Neural progenitor cell (in vitro differentiated cells): Measurements from ENCODE around the gene SHROOM3. TPM values are rescaled to one million over a fixed set of nuclear protein-coding genes. Genes with fewer than 3 reads are reported as not detected.
"Not testable (repeated sequence)": the region's sequence is repeated elsewhere in the genome, so short reads cannot be mapped to it uniquely, and the experiment has no call there.

Experiments
- DNase-seq: peaks from one replicate; pipeline ENCODE4 v3.0.0-alpha.2; 2016; ENCODE audit warnings: low spot score
- H2AFZ ChIP-seq: fragments of 200-600 bp; sonication (generic); replicated peaks from 2 replicates; pipeline ENCODE4 v1.6.1; 2016; ENCODE audit warnings: antibody characterized with exemption
- H3F3A ChIP-seq: fragments of 200-600 bp; sonication (generic); 2 replicates; pipeline ENCODE4 v1.6.1; 2016; ENCODE audit warnings: antibody characterized with exemption, low read depth
- H3K27ac ChIP-seq: fragments of 200-600 bp; sonication (generic); 2 replicates; pipeline ENCODE4 v1.5.1; 2016; ENCODE audit warnings: mild to moderate bottlenecking
- H3K27me3 ChIP-seq: fragments of 200-600 bp; sonication (generic); 2 replicates; pipeline ENCODE4 v1.6.1; 2016; ENCODE audit warnings: mild to moderate bottlenecking, moderate library complexity
- H3K36me3 ChIP-seq: fragments of 200-600 bp; sonication (generic); 2 replicates; pipeline ENCODE4 v1.5.1; 2016
- H3K4me1 ChIP-seq: fragments of 200-600 bp; sonication (generic); 2 replicates; pipeline ENCODE4 v1.6.1; 2016; ENCODE audit warnings: mixed run types
- H3K4me2 ChIP-seq: fragments of 200-600 bp; sonication (generic); 2 replicates; pipeline ENCODE4 v1.6.1; 2016
- H3K4me3 ChIP-seq: fragments of 200-600 bp; sonication (generic); 2 replicates; pipeline ENCODE4 v1.5.1; 2016
- H3K79me2 ChIP-seq: fragments of 200-600 bp; sonication (generic); 2 replicates; pipeline ENCODE4 v1.6.1; 2016; ENCODE audit warnings: low read depth
- H3K9ac ChIP-seq: fragments of 200-600 bp; sonication (generic); 2 replicates; pipeline ENCODE4 v1.6.1; 2016
- H3K9me3 ChIP-seq: fragments of 200-600 bp; sonication (generic); 2 replicates; pipeline ENCODE4 v1.5.1; 2016; ENCODE audit warnings: low read depth
- H4K20me1 ChIP-seq: fragments of 200-600 bp; sonication (generic); 2 replicates; pipeline ENCODE4 v1.6.1; 2016; ENCODE audit warnings: low read depth
- H3K27ac Mint-ChIP-seq: 3 replicates; pipeline ENCODE4 v1.8.0; 2021; ENCODE audit warnings: mixed read lengths
- H3K27me3 Mint-ChIP-seq: 2 replicates; pipeline ENCODE4 v1.8.0; 2022; ENCODE audit warnings: low read depth, mild to moderate bottlenecking, inconsistent platforms, moderate library complexity, mixed read lengths; ENCODE audit not compliant: insufficient read depth
- H3K36me3 Mint-ChIP-seq: 3 replicates; pipeline ENCODE4 v1.8.0; 2021; ENCODE audit warnings: mixed read lengths
- H3K4me1 Mint-ChIP-seq: 3 replicates; pipeline ENCODE4 v1.8.0; 2021; ENCODE audit warnings: mixed read lengths
- H3K4me3 Mint-ChIP-seq: 3 replicates; pipeline ENCODE4 v1.8.0; 2021; ENCODE audit warnings: mild to moderate bottlenecking, moderate library complexity, mixed read lengths
- H3K9me3 Mint-ChIP-seq: 3 replicates; pipeline ENCODE4 v1.8.0; 2020; ENCODE audit warnings: mixed read lengths
- EZH2 ChIP-seq: fragments of 200-600 bp; sonication (generic); IDR thresholded peaks from 2 replicates; pipeline ENCODE4 v1.6.1; 2017; ENCODE audit warnings: antibody characterized with exemption, mild to moderate bottlenecking, moderate library complexity
- EZH2phosphoT487 ChIP-seq: fragments of 200-600 bp; sonication (generic); IDR thresholded peaks from 2 replicates; pipeline ENCODE4 v1.6.1; 2017; ENCODE audit warnings: antibody characterized with exemption
- total RNA-seq: library from RNA; depleted of rRNA; stranded (reverse); fragments of >200 nt; gene quantifications from 2 replicates; pipeline ENCODE4 v1.2.3, GENCODE V29; 2015; ENCODE audit warnings: low replicate concordance
- TF ChIP-seq, protein P1 (sequence below): fragments of 200-600 bp; sonication (generic); IDR thresholded peaks from 2 replicates; pipeline ENCODE4 v1.5.1; 2017; ENCODE audit warnings: antibody characterized with exemption, mild to moderate bottlenecking

SHROOM3 gene
- total RNA-seq, 1 donor from 2014 or later, result 36.6 TPM

DNA sequence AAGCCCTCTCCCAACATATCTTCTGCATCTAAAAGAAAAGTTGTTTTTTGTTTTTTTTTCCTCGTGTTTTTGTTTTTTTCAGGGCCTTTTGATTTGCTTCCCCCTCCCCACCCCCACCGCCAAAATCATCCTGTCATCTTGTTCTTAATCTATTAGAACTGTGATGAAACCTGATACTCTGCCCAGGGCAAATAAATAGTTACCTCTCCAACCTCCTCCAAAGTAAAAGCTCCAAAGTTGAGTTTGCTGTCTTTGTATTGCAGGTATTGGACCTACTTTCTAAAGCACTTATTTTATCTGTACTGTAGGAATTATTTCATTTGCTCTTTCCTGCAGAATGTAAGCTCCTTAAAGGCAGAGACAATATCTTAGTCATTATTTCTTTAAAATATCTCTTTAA lies 290.0 kb downstream of the SHROOM3 start:
- H3K4me1 Mint-ChIP-seq, result peaks cover 50% of the 10 kb centered on the region
- peaks cover 3% of the 10 kb centered on the region for H3K27me3 Mint-ChIP-seq

DNA sequence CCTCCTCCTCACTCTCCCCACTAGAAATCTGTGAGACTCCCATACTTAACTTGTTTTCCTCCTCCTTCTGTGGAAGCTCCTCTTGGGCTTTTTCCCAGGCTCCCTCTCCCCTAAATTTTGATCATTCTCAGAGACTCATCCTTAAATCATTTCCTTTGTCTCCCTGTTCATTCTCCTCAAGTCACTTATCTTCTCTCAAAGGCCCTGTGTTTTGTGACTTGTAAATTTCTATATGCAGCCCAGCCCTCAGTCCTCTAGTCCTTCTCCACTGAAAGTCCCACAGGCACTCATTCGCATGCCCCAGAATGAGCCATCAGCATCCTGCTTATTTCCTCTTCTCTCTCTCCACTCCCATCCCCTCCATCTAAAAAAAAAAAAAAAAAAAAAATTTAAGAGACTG lies 291.1 kb downstream of the SHROOM3 start:
- H3K9me3 ChIP-seq, result no peaks in the 10 kb centered on the region
- no peak overlapping the region for H2AFZ ChIP-seq
- no peak for DNase-seq
- TF ChIP-seq EZH2 (no peak), EZH2phosphoT487 (no peak)
- TF ChIP-seq, protein P1, sequence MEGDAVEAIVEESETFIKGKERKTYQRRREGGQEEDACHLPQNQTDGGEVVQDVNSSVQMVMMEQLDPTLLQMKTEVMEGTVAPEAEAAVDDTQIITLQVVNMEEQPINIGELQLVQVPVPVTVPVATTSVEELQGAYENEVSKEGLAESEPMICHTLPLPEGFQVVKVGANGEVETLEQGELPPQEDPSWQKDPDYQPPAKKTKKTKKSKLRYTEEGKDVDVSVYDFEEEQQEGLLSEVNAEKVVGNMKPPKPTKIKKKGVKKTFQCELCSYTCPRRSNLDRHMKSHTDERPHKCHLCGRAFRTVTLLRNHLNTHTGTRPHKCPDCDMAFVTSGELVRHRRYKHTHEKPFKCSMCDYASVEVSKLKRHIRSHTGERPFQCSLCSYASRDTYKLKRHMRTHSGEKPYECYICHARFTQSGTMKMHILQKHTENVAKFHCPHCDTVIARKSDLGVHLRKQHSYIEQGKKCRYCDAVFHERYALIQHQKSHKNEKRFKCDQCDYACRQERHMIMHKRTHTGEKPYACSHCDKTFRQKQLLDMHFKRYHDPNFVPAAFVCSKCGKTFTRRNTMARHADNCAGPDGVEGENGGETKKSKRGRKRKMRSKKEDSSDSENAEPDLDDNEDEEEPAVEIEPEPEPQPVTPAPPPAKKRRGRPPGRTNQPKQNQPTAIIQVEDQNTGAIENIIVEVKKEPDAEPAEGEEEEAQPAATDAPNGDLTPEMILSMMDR, result no peak
- H3K27ac ChIP-seq, result no peak overlapping the region
- no peak overlapping the region for H3K4me3 ChIP-seq
- Mint-ChIP-seq H3K4me3 (no peak overlapping the region), H3K9me3 (no peaks in the 10 kb centered on the region), H3K36me3 (peaks cover 35% of the 10 kb centered on the region), H3K27me3 (peaks cover 3% of the 10 kb centered on the region), H3K4me1 (peaks cover 54% of the 10 kb centered on the region), H3K27ac (peak overlapping the region; percentile 18)
- peaks cover 25% of the 10 kb centered on the region for H3K4me1 ChIP-seq
- H3K9ac ChIP-seq, result no peak overlapping the region
- no peaks in the 10 kb centered on the region for H3K27me3 ChIP-seq
- H3K4me2 ChIP-seq, result no peak overlapping the region
- peaks cover 6% of the 10 kb centered on the region for H4K20me1 ChIP-seq
- H3K36me3 ChIP-seq, result no peaks in the 10 kb centered on the region
- H3K79me2 ChIP-seq, result peaks cover 36% of the 10 kb centered on the region
- H3F3A ChIP-seq, result no peaks in the 10 kb centered on the region

More for the DNA sequence above, 290.0 kb downstream of the SHROOM3 start:
- Histone ChIP-seq H3K27me3 (no peaks in the 10 kb centered on the region), H3K9ac (no peak overlapping the region), H3K9me3 (no peaks in the 10 kb centered on the region), H3F3A (no peaks in the 10 kb centered on the region), H3K36me3 (no peaks in the 10 kb centered on the region), H3K79me2 (peaks cover 43% of the 10 kb centered on the region), H3K27ac (no peak overlapping the region), H3K4me1 (peaks cover 25% of the 10 kb centered on the region), H3K4me2 (no peak overlapping the region), H2AFZ (no peak overlapping the region), H3K4me3 (no peak overlapping the region), H4K20me1 (peaks cover 6% of the 10 kb centered on the region)
- Mint-ChIP-seq H3K36me3 (peaks cover 32% of the 10 kb centered on the region), H3K27ac (no peak overlapping the region), H3K4me3 (no peak overlapping the region), H3K9me3 (no peaks in the 10 kb centered on the region)
- TF ChIP-seq EZH2phosphoT487 (no peak), EZH2 (no peak)
- TF ChIP-seq, protein P1, result no peak
- DNase-seq, result no peak

DNA sequence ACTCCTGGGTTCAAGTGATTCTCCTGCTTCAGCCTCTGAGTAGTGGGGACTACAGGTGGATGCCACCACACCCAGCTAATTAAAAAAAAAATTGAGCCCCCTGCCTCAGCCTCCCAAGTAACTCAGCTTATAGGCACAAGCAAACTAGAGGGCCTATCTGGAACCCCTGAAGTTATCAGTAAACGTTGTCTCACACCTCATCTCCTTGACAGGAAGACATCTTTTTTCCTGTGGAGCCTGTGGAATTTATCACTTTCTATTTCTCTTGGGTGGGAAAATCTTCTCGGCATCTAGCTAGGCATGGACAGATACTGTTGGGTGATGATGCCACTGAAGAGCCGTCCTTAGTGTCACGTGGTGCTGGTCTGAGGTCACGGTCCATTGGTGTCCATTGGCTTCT lies 291.6 kb downstream of the SHROOM3 start:
- H3K4me1 Mint-ChIP-seq, result peaks cover 55% of the 10 kb centered on the region
- no peaks in the 10 kb centered on the region for H3K9me3 Mint-ChIP-seq
- Histone ChIP-seq H3K4me2 (no peak overlapping the region), H3K36me3 (no peaks in the 10 kb centered on the region), H3K27me3 (no peaks in the 10 kb centered on the region), H3F3A (no peaks in the 10 kb centered on the region), H4K20me1 (peaks cover 6% of the 10 kb centered on the region), H3K79me2 (peaks cover 31% of the 10 kb centered on the region), H3K4me3 (no peak overlapping the region), H3K27ac (no peak overlapping the region), H3K4me1 (peaks cover 25% of the 10 kb centered on the region), H2AFZ (no peak overlapping the region), H3K9ac (no peak overlapping the region), H3K9me3 (no peaks in the 10 kb centered on the region)
- no peak for DNase-seq
- no peak overlapping the region for H3K27ac Mint-ChIP-seq
- no peak overlapping the region for H3K4me3 Mint-ChIP-seq
- H3K36me3 Mint-ChIP-seq, result peaks cover 32% of the 10 kb centered on the region
- H3K27me3 Mint-ChIP-seq, result peaks cover 5% of the 10 kb centered on the region
- TF ChIP-seq, protein P1, result no peak
- TF ChIP-seq EZH2phosphoT487, result no peak
- TF ChIP-seq EZH2, result no peak

DNA sequence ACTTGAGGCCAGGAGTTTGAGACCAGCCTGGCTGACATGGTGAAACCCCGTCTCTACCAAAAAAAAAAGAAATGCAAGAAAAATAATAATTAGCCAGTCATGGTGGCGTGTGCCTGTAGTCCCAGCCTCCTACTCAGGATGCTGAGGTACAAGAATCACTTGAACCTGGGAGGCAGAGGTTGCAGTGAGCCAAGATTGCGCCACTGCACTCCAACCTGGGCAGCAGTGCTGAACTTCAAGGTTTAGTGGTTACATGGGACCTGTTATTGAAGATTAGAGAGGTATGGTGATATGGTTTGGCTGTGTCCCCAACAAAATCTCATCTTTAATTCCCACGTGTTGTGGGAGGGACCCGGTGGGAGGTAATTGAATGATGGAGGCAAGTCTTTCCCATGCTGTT lies 292.9 kb downstream of the SHROOM3 start:
- Histone ChIP-seq H4K20me1 (peaks cover 14% of the 10 kb centered on the region), H3K79me2 (peaks cover 19% of the 10 kb centered on the region), H3K4me1 (peaks cover 23% of the 10 kb centered on the region)
- H2AFZ ChIP-seq, DNase-seq, H3K36me3 ChIP-seq, H3K4me2 ChIP-seq, H3K27ac ChIP-seq, H3K27me3 ChIP-seq, H3K9me3 Mint-ChIP-seq, H3K27me3 Mint-ChIP-seq, H3K4me3 ChIP-seq, H3K9me3 ChIP-seq, H3K9ac ChIP-seq, H3K4me3 Mint-ChIP-seq, H3F3A ChIP-seq: not testable (repeated sequence)
- Mint-ChIP-seq H3K36me3 (peaks cover 34% of the 10 kb centered on the region), H3K4me1 (peaks cover 63% of the 10 kb centered on the region), H3K27ac (peak overlapping the region; percentile 16)
